ENCODE measurements around the gene TDG.
"Not testable (repeated sequence)": the region's sequence is repeated elsewhere in the genome, so short reads cannot be mapped to it uniquely, and the experiment has no call there.

Gene TDG

GRCh38 chr12:104022786-104023185 is 57.1 kb downstream of the TDG start:
- DNase-seq (ENCODE audit: low read depth, low spot score): no peak

- no peak for DNase-seq (ENCODE audit: low read depth, low spot score)
Observed at GRCh38 chr12:104023710-104024109, 58.0 kb downstream of the TDG start.

GRCh38 chr12:104024348-104024747 is 58.7 kb downstream of the TDG start:
- DNase-seq (ENCODE audit: low read depth, low spot score): no peak

- no peak for DNase-seq (ENCODE audit: low read depth, low spot score)
Observed at GRCh38 chr12:104025771-104026170, 60.1 kb downstream of the TDG start.

GRCh38 chr12:104026841-104027599 is 61.3 kb downstream of the TDG start:
- no peak for DNase-seq (ENCODE audit: low read depth, low spot score)

GRCh38 chr12:104030596-104030995 is 64.9 kb downstream of the TDG start:
- not testable (repeated sequence) for DNase-seq (ENCODE audit: low read depth, low spot score)

- DNase-seq (ENCODE audit: low read depth, low spot score): not testable (repeated sequence)
Observed at GRCh38 chr12:104036143-104036542, 70.5 kb downstream of the TDG start.
